HG02938 (cell line): ENCODE measurements around the gene MAMLD1.

Experiments used
- ATAC-seq: cut with Tn5 transposase; IDR thresholded peaks from one replicate; pipeline ENCODE4 v1.9.1; 2021; ENCODE audit warnings: mild to moderate bottlenecking, moderate library complexity; ENCODE audit not compliant: unreplicated experiment

Gene MAMLD1

DNA sequence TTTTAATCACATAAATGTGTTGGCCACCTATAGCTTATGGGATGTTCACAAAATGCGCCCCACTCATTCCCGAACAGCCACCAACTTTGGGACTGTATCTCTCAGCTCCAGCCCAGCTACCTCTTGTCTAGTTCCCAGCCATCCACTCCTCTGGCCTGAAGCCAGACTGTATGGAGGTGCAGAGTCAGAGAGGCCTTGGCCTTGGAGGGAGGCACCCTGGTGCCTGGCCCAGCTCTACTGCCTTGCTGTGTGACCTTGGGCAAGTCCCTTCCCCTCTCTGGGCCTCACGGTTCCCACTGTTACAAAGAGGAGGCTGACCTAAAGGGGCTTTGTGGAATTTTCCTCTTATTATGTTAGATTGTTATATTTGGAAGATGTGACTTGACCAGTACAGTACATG, 13.9 kb downstream of the MAMLD1 start:
- no peak for ATAC-seq

DNA sequence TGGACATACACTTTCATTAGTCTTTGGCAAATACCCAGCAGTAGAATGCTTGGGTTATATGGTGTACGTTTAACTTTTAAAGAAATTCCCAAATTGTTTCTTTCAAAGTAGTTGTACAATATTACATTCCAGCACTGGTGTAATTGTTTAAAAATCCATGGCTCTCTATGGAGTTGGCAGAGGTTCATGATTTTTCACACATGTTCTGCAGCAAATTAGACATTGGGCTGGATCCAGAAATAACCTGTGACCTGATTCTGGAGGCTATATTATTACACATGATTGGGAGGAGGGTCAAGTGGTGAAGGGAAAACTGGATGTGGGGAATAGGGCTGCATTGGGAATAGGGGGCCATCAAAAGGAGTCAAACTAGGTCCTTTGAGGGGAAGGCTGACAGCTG, 41.9 kb downstream of the MAMLD1 start:
- ATAC-seq = no peak

- no peak for ATAC-seq
These were observed 42.5 kb downstream of the MAMLD1 start for GRCh38 chrX:150405576-150405975.

- no peak for ATAC-seq
These were observed 43.5 kb downstream of the MAMLD1 start for GRCh38 chrX:150406596-150406995.

- ATAC-seq = no peak
These were observed 44.9 kb downstream of the MAMLD1 start for GRCh38 chrX:150408007-150408406.

DNA sequence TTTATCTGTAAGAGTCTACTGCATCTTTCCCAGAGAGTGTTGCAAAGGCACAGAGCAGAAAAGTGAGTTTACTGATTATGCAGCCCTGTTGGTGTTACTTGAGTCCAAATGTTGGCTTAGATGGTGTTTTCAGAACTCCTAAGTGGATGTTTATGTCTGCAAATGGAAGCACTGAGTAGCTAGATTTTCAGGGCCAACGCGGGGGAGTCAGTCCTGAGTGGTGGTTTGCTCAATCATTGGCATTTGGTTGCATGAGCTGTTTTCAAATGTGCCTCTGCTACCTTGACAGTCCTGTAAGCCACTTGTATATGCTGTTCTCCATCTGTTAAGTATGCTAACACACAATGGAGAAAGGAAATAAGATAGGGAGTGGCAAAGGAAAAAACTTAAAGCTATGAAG, 45.4 kb downstream of the MAMLD1 start:
- ATAC-seq = no peak

GRCh38 chrX:150409486-150409885, 46.4 kb downstream of the MAMLD1 start:
- no peak for ATAC-seq

DNA sequence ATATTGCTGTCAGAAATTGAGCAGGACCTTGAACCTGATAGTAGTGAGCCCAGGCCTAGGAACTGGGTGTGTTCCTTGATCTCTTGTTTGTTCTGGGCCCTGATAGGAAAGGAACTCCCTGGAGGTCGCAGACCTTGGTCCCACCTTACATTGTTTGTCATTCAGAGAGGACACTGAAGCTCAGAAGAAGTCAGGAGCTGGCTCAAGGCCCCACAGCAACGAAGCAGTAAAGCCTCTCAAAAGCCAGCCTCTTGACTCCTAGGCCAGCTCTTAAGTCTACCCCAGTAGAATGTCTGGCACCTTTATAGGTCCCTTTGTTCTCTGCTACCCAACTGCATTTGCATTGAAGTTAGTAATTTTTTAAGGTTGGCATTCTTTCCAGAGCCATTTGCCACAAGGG, 46.8 kb downstream of the MAMLD1 start:
- no peak for ATAC-seq

DNA sequence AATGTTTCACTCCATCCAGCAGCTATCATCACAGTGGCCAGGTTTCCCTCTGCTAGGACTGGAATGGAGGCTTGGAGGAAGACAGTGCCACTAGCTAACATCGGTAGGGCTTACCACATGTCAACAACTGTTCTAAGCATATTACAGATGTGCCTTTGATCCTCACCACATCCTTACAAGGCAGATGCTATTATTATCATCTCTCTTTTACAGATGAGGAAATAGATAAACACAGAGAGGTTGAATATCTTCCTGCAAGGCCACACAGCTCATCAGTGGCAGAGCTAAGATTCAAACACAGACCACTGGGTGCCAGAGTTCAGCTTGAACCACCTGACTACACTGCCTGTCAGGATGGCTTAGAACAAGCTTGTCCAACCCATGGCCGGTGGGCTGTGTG, 47.4 kb downstream of the MAMLD1 start:
- ATAC-seq = no peak

DNA sequence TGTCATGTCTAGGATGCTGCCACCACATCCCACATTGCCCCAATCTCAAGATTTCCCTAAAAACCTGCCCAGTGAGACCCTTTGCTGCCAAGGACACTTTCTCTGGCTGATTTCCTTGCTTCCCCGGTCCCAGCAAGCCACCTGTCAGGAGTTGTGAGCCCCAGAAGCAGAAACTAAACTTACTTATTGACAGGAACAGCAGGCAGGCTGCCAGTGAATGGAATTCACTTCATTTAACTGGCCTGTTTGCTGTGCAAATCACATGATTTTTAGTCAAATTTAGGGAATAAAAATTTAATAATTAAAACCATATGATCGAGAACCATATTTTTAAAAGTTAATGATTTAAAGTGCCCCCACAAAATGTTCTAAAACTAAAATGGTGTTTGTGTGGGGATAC, 48.5 kb downstream of the MAMLD1 start:
- ATAC-seq = no peak

DNA sequence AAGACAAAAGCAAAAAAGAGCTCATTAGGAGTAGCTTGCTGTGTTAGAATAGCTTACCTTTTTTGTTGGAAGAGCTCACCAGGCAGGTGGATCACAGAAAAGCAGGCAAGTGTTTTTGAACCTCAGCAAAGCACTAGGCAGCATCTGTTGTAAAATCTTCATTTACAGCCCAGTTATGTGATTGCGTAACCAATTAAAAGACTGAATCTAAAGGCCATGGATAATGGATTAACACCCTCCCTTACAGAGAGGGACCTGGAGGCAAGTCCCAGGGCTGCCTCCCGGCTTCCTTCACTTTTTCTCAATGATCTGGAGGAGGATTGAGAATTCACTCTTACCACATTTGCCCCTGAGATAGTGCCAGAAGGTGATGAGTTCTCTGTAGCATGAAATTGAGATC, 51.1 kb downstream of the MAMLD1 start:
- no peak for ATAC-seq

- ATAC-seq = no peak
These were observed 53.4 kb downstream of the MAMLD1 start for GRCh38 chrX:150416469-150416868.

- no peak for ATAC-seq
These were observed 58.7 kb downstream of the MAMLD1 start for GRCh38 chrX:150421816-150422215.

GRCh38 chrX:150429594-150429993, 66.5 kb downstream of the MAMLD1 start:
- no peak for ATAC-seq

GRCh38 chrX:150436195-150436594, 73.1 kb downstream of the MAMLD1 start:
- no peak for ATAC-seq

DNA sequence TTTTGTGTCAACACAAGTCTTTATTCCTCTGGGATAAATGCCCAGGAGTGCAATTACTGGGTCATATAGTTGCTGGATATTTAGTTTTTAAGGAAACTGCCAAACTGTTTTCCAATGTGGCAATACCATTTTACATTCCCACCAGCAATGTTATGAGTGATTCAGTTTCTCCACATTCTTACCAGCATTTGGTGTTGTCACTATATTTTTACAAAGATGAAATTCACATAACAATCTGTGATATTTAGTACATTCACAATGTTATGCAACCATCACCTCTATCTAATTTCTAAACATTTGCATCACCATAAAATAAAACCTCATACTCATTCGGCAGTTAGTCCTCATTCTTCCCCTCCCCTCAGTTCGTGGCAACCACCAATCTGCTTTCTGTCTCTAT, 75.0 kb downstream of the MAMLD1 start:
- no peak for ATAC-seq

DNA sequence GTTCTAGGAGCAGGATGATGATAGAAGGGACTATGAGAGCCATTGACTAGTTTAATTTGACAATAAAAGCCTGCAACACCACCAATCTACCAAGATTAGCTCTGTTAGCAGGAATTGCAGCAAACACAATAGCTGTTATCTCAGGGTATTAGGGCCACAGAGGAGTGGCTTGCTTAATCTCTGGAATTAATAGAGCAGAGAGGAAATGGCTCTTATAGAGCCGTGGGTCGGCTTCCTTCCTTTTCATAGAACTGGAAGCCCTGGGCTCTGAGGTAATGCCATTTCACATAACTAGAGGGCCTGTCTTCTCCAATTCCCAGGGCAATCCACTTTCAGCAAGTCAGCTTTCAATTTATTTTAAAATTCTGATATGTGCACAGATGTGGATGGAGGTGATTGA, 83.0 kb downstream of the MAMLD1 start:
- no peak for ATAC-seq

- ATAC-seq = no peak
These were observed 83.9 kb downstream of the MAMLD1 start for GRCh38 chrX:150446995-150447394.

GRCh38 chrX:150449313-150449712, 86.2 kb downstream of the MAMLD1 start:
- no peak for ATAC-seq

DNA sequence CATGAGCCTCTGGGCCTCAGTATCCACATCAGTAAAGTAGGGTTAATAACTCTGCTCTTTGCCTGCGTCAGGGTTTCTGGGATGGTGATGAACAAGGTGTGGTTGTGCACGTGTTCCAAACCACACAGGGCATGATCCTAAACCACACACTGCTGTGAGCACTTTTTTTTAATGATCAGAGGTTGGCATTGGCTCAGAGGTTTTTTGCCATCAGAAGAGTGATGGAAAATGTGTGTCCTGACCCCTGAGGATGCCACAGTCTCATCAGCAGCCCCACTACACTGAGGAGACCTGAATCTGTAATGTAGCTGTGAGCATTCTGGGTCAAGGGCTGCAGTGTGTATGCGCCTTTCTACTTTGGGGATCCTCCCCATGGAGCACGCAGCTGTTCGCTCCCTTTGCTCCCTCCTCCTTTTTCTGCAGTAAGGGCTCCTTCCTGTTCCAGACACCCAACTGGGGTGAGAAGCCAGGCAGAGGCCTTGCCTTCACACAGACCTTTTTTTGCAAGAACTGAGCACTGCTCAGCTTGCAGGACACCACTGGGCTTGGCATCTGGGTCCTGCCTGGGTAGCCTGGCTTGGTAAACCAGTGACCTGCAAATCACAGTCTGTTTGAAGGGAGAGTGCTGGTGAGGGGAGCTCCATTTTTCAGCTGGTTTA, 87.5 kb downstream of the MAMLD1 start:
- ATAC-seq = no peak

- ATAC-seq = no peak
These were observed 88.8 kb downstream of the MAMLD1 start for GRCh38 chrX:150451953-150452352.

DNA sequence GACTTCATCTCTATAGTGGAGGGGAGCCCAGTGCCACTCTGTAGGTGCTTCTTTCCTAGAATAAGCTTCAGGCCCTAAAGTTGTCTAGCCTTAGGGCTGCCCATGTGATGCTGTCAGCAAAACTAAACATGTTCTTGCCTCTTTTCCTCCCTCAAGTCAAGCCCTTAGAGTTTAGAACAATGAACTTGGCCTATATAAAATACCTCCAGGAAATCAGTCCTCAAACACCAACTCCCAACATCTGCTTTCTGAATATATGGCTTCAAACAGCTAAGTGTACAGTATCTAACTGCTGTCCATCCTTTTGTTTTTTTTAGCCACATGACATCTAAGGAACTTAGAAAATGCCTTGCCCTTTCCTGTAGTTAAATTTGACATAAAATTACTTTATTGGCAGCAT, 91.0 kb downstream of the MAMLD1 start:
- no peak for ATAC-seq

GRCh38 chrX:150454508-150455214, 91.5 kb downstream of the MAMLD1 start:
- no peak for ATAC-seq
